Measurements from ENCODE around the gene HMGN3. TPM values are rescaled to one million over a fixed set of nuclear protein-coding genes. Genes with fewer than 3 reads are reported as not detected.

Gene HMGN3
- total RNA-seq, result 29.9 and 30.9 TPM in 2 replicates

GRCh38 chr6:79234150-79235022 is at the start of gene HMGN3:
HMGN3 (minus strand) TSS chr6:79234682.
- Mint-ChIP-seq H3K4me3 (peak within 1 kb of the TSS; percentile 96), H3K27ac (peak within 1 kb of the TSS; percentile 89), H3K36me3 (ENCODE audit: low read depth) (peaks cover 5% of the 10 kb centered on the region), H3K27me3 (no peaks in the 10 kb centered on the region), H3K4me1 (peaks cover 14% of the 10 kb centered on the region), H3K9me3 (no peaks in the 10 kb centered on the region)
- ChIA-PET POLR2A (interaction anchor here (0.9 to 1.2 kb wide), 2 partner anchors 156 to 367 kb away, joined by 3 to 8 read pairs; partner anchors contain the start of genes IRAK1BP1 and PHIP), CTCF (no interaction called here)
- ATAC-seq (ENCODE audit: low read depth) (peak; percentile 96), DNase-seq (peak; percentile 84)
- intact Hi-C loops (cut with micrococcal nuclease), result loop anchor here (1.0 to 10.0 kb wide), 7 partner anchors 156 to 872 kb away; partner anchors contain the start of genes BCKDHB, IRAK1BP1, LCA5 and PHIP
- no peak for TF ChIP-seq CTCF (IDR thresholded peaks at IDR 0.05)

GRCh38 chr6:79280756-79281155 is 46.3 kb upstream of the HMGN3 start:
- no peak for ATAC-seq (ENCODE audit: low read depth)
- Mint-ChIP-seq H3K4me3 (no peak overlapping the region), H3K4me1 (no peaks in the 10 kb centered on the region), H3K27ac (no peak overlapping the region), H3K9me3 (peaks cover 13% of the 10 kb centered on the region), H3K36me3 (ENCODE audit: low read depth) (no peaks in the 10 kb centered on the region), H3K27me3 (no peaks in the 10 kb centered on the region)
- ChIA-PET POLR2A (no interaction called here), CTCF (no interaction called here)
- DNase-seq, result no peak
- intact Hi-C loops (cut with micrococcal nuclease), result no loop called here
- TF ChIP-seq CTCF (IDR thresholded peaks at IDR 0.05), result no peak

- ATAC-seq (ENCODE audit: low read depth), result no peak
- no peaks in the 10 kb centered on the region for H3K4me1 Mint-ChIP-seq
These were observed 42.6 kb upstream of the HMGN3 start for GRCh38 chr6:79277109-79277508.

GRCh38 chr6:79269877-79270276 is 35.4 kb upstream of the HMGN3 start:
- Mint-ChIP-seq H3K4me1 (no peaks in the 10 kb centered on the region), H3K27ac (no peak overlapping the region), H3K9me3 (no peaks in the 10 kb centered on the region), H3K4me3 (no peak overlapping the region), H3K36me3 (ENCODE audit: low read depth) (no peaks in the 10 kb centered on the region), H3K27me3 (peaks cover under 1% of the 10 kb centered on the region)
- no peak for DNase-seq
- TF ChIP-seq CTCF (IDR thresholded peaks at IDR 0.05), result no peak
- no peak for ATAC-seq (ENCODE audit: low read depth)
- intact Hi-C loops (cut with micrococcal nuclease), result no loop called here
- ChIA-PET CTCF (interaction anchor here (1.0 kb wide), 1 partner anchor 368 kb away, joined by 3 read pairs; no protein-coding TSS in a partner anchor), POLR2A (no interaction called here)

More at GRCh38 chr6:79277109-79277508, 42.6 kb upstream of the HMGN3 start:
- intact Hi-C loops (cut with micrococcal nuclease), result no loop called here
- ChIA-PET CTCF (no interaction called here), POLR2A (no interaction called here)
- Mint-ChIP-seq H3K4me3 (no peak overlapping the region), H3K36me3 (ENCODE audit: low read depth) (no peaks in the 10 kb centered on the region), H3K27me3 (no peaks in the 10 kb centered on the region), H3K27ac (no peak overlapping the region), H3K9me3 (peaks cover 13% of the 10 kb centered on the region)
- no peak for TF ChIP-seq CTCF (IDR thresholded peaks at IDR 0.05)
- DNase-seq, result no peak

- CTCF ChIA-PET, result no interaction called here
- Mint-ChIP-seq H3K27me3 (peaks cover 14% of the 10 kb centered on the region), H3K4me1 (no peaks in the 10 kb centered on the region), H3K36me3 (ENCODE audit: low read depth) (no peaks in the 10 kb centered on the region), H3K27ac (no peak overlapping the region), H3K4me3 (no peak overlapping the region), H3K9me3 (no peaks in the 10 kb centered on the region)
- intact Hi-C loops (cut with micrococcal nuclease), result no loop called here
- ATAC-seq (ENCODE audit: low read depth) (no peak), DNase-seq (no peak)
- POLR2A ChIA-PET, result no interaction called here
- TF ChIP-seq CTCF (IDR thresholded peaks at IDR 0.05), result no peak
These were observed 32.6 kb upstream of the HMGN3 start for GRCh38 chr6:79267128-79267527.
